ENCODE measurements around the gene UGT1A1. TPM values are rescaled to one million over a fixed set of nuclear protein-coding genes. Genes with fewer than 3 reads are reported as not detected.

The UGT1A1 gene
- total RNA-seq, 4 donors from 2014 or later = 2.3 to 7.1 (median 3.4) TPM

- no peaks in the 10 kb centered on the region for H3K4me1 ChIP-seq
- no peak for TF ChIP-seq POLR2A (IDR thresholded peaks at IDR 0.05)
- TF ChIP-seq, protein P1, sequence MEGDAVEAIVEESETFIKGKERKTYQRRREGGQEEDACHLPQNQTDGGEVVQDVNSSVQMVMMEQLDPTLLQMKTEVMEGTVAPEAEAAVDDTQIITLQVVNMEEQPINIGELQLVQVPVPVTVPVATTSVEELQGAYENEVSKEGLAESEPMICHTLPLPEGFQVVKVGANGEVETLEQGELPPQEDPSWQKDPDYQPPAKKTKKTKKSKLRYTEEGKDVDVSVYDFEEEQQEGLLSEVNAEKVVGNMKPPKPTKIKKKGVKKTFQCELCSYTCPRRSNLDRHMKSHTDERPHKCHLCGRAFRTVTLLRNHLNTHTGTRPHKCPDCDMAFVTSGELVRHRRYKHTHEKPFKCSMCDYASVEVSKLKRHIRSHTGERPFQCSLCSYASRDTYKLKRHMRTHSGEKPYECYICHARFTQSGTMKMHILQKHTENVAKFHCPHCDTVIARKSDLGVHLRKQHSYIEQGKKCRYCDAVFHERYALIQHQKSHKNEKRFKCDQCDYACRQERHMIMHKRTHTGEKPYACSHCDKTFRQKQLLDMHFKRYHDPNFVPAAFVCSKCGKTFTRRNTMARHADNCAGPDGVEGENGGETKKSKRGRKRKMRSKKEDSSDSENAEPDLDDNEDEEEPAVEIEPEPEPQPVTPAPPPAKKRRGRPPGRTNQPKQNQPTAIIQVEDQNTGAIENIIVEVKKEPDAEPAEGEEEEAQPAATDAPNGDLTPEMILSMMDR (IDR thresholded peaks at IDR 0.05) = no peak
- peaks cover 0 to 8% (median 0%) of the 10 kb centered on the region in 4 donors for H3K27me3 ChIP-seq
- WGBS, 2 donors = 87 to 93% methylated on average over 8 to 9 of the region's 9 CpGs
- H3K36me3 ChIP-seq = peaks cover 0 to 77% (median 0%) of the 10 kb centered on the region in 3 donors
- intact Hi-C loops (cut with DNase I) = no loop called here
- H3K27ac ChIP-seq = no peak overlapping the region
- no peaks in the 10 kb centered on the region for H3K9me3 ChIP-seq
- H3K4me3 ChIP-seq = no peak overlapping the region
- no peak for DNase-seq
These were observed 9.2 kb downstream of the UGT1A1 start for GRCh38 chr2:233769260-233769659.

DNA sequence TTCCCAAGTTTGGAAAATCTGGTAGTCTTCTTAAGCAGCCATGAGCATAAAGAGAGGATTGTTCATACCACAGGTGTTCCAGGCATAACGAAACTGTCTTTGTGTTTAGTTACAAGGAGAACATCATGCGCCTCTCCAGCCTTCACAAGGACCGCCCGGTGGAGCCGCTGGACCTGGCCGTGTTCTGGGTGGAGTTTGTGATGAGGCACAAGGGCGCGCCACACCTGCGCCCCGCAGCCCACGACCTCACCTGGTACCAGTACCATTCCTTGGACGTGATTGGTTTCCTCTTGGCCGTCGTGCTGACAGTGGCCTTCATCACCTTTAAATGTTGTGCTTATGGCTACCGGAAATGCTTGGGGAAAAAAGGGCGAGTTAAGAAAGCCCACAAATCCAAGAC lies 12.1 kb downstream of the UGT1A1 start:
- no peak for DNase-seq
- WGBS, 2 donors = 83 to 89% methylated on average over 8 to 15 of the region's 16 CpGs
- H3K4me1 ChIP-seq = no peaks in the 10 kb centered on the region
- no peaks in the 10 kb centered on the region for H3K27me3 ChIP-seq
- peaks cover 0 to 79% (median 0%) of the 10 kb centered on the region in 3 donors for H3K36me3 ChIP-seq
- H3K4me3 ChIP-seq = no peak overlapping the region
- TF ChIP-seq, protein P1 (IDR thresholded peaks at IDR 0.05) = no peak
- TF ChIP-seq POLR2A (IDR thresholded peaks at IDR 0.05) = no peak
- peaks cover 0 to 20% (median 0%) of the 10 kb centered on the region in 3 donors for H3K9me3 ChIP-seq
- intact Hi-C loops (cut with DNase I) = no loop called here
- H3K27ac ChIP-seq = no peak overlapping the region

DNA sequence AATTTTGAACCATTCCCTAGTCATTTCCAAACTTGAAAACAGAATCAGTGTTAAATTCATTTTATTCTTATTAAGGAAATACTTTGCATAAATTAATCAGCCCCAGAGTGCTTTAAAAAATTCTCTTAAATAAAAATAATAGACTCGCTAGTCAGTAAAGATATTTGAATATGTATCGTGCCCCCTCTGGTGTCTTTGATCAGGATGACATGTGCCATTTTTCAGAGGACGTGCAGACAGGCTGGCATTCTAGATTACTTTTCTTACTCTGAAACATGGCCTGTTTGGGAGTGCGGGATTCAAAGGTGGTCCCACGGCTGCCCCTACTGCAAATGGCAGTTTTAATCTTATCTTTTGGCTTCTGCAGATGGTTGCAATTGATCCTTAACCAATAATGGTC lies 12.5 kb downstream of the UGT1A1 start:
- Histone ChIP-seq H3K27me3 (no peaks in the 10 kb centered on the region), H3K4me1 (no peaks in the 10 kb centered on the region), H3K4me3 (no peak overlapping the region), H3K36me3 (peaks cover 0 to 75% (median 0%) of the 10 kb centered on the region in 3 donors), H3K9me3 (peaks cover 0 to 20% (median 0%) of the 10 kb centered on the region in 3 donors), H3K27ac (no peak overlapping the region)
- no peak for TF ChIP-seq POLR2A (IDR thresholded peaks at IDR 0.05)
- TF ChIP-seq, protein P1 (IDR thresholded peaks at IDR 0.05) = no peak
- intact Hi-C loops (cut with DNase I) = no loop called here
- WGBS, 2 donors = 68 to 80% methylated on average over 5 of the region's 5 CpGs
- no peak for DNase-seq

- H3K9me3 ChIP-seq = peaks cover 0 to 20% (median 0%) of the 10 kb centered on the region in 3 donors
- WGBS, 2 donors = 90 to 91% methylated on average over 5 of the region's 5 CpGs
- no peak overlapping the region for H3K4me3 ChIP-seq
- H3K27me3 ChIP-seq = no peaks in the 10 kb centered on the region
- TF ChIP-seq, protein P1 (IDR thresholded peaks at IDR 0.05) = no peak
- TF ChIP-seq POLR2A (IDR thresholded peaks at IDR 0.05) = no peak
- H3K27ac ChIP-seq = no peak overlapping the region
- no peak for DNase-seq
- intact Hi-C loops (cut with DNase I) = no loop called here
- no peaks in the 10 kb centered on the region for H3K4me1 ChIP-seq
- H3K36me3 ChIP-seq = peaks cover 0 to 62% (median 0%) of the 10 kb centered on the region in 3 donors
These were observed 13.8 kb downstream of the UGT1A1 start for GRCh38 chr2:233773854-233774253.

DNA sequence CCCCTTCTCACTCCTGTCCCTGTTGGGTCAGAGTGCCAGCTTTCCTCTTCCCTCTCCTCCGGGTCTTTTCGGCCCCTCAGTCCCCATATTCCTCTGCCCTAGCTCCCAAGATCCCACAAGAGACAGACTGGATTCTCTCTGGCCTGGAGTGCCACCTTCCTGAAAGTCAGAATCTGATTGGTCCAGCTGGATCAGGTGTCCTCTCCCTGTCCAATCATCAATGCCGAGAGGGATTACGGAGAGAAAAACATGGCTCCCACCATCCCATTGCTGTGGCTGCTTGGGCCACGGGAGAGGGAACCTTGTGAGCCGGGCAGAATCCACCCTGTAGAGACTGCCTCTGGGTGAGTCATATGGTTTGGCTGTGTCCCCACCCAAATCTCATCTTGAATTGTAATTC lies 15.3 kb downstream of the UGT1A1 start:
- WGBS, 2 donors = 75 to 86% methylated on average over 3 to 4 of the region's 6 CpGs
- no peak for DNase-seq
- Histone ChIP-seq H3K36me3 (peaks cover 0 to 47% (median 0%) of the 10 kb centered on the region in 3 donors), H3K4me1 (no peaks in the 10 kb centered on the region), H3K4me3 (no peak overlapping the region), H3K27me3 (peaks cover 0 to 4% (median 0%) of the 10 kb centered on the region in 4 donors), H3K27ac (no peak overlapping the region), H3K9me3 (peaks cover 0 to 20% (median 0%) of the 10 kb centered on the region in 3 donors)
- TF ChIP-seq, protein P1 (IDR thresholded peaks at IDR 0.05) = no peak
- no peak for TF ChIP-seq POLR2A (IDR thresholded peaks at IDR 0.05)
- intact Hi-C loops (cut with DNase I) = no loop called here

Measured in esophagus squamous epithelium (tissue), 5 donors.